ENCODE data around the gene PSEN2. TPM values are rescaled to one million over a fixed set of nuclear protein-coding genes. Genes with fewer than 3 reads are reported as not detected.

Gene PSEN2
- total and polyA plus RNA-seq, 10 of the 15 experiments (the other 5 are each of a cell fraction or from before 2014, with no cell fraction given) = 0.90 to 13.3 (median 7.0) TPM

GRCh38 chr1:226895644-226896043, 25.2 kb downstream of the PSEN2 start (continued):
- TF ChIP-seq HSF1 (IDR thresholded peaks at IDR 0.05; ENCODE audit: low read depth, low read length) = no peak
- no peak for TF ChIP-seq ZNF622 (IDR thresholded peaks at IDR 0.05)
- TF ChIP-seq ASH2L (IDR thresholded peaks at IDR 0.05; ENCODE audit: borderline replicate concordance, low read depth) = no peak
- TF ChIP-seq MLLT1 (IDR thresholded peaks at IDR 0.05) = no peak
- no peak for TF ChIP-seq BACH1 (IDR thresholded peaks at IDR 0.05; ENCODE audit: borderline replicate concordance)
- TF ChIP-seq NKRF (conservative IDR thresholded peaks at IDR 0.05) = no peak
- TF ChIP-seq IKZF1 (conservative IDR thresholded peaks at IDR 0.05) = no peak
- TF ChIP-seq SUPT20H (IDR thresholded peaks at IDR 0.05; ENCODE audit: borderline replicate concordance, control insufficient read depth, low read depth, low read length) = no peak
- TF ChIP-seq CBFB (IDR thresholded peaks at IDR 0.05; ENCODE audit: low read depth) = no peak
- TF ChIP-seq SIN3A (IDR thresholded peaks at IDR 0.05; ENCODE audit: low read depth, low read length) = no peak
- no peak for TF ChIP-seq SMAD5 (IDR thresholded peaks at IDR 0.05; ENCODE audit: low read depth)
- TF ChIP-seq YY1 (IDR thresholded peaks at IDR 0.05; ENCODE audit: low read depth, low read length) = no peak

Measured in GM12878 (cell line).